GM12875 (cell line): Measurements from ENCODE around the gene SFXN5.

ENCODE experiments used
- H3K4me3 ChIP-seq: one replicate; pipeline ENCODE4 v1.5.1; 2011; ENCODE audit warnings: low read depth, low read length, control low read depth
- TF ChIP-seq, protein P1 (sequence below): IDR thresholded peaks from 2 replicates; pipeline ENCODE4 v1.5.1; 2011; ENCODE audit warnings: low read depth, mild to moderate bottlenecking, control low read depth, inconsistent platforms, low read length, moderate library complexity, borderline replicate concordance; ENCODE audit not compliant: insufficient read depth

SFXN5 gene

DNA sequence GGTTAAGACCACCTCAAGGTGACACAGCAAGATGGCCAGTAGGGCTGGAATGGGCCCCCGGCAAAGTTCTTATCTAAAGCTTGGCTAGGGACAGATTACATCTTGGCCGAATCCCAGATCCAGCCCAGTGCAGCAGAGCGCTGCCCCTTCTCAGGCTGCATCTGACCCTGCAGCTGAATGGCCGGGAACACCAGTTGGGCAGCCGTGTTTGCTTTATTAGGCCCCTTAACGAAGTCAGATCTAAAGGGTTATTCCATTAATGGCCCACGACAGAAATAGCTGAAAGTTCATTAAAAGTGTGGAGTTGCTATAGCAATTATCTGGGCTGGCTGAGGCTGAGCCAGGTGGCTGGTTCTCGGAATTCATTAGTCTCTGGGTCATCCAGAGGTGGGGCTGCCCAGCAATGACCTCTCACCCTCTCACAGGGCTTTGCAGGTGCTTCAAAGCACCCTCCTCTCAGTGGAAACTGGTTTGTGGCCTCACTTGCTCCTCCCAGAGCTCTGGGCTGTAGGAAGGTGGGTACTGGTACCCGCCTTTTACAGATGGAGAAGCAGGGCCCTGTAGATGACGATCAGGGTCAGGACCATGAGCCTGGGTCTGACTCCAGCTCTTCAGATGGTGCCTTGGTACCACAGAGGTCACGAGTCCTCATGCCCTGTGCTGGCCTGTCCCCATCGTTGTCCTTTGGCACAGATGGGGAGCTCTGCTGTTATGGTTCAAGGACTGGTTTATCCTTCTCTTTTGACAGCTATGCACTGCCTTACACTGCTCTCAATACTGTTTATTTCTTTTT is 85.4 kb downstream of the SFXN5 start:
- TF ChIP-seq, protein P1, sequence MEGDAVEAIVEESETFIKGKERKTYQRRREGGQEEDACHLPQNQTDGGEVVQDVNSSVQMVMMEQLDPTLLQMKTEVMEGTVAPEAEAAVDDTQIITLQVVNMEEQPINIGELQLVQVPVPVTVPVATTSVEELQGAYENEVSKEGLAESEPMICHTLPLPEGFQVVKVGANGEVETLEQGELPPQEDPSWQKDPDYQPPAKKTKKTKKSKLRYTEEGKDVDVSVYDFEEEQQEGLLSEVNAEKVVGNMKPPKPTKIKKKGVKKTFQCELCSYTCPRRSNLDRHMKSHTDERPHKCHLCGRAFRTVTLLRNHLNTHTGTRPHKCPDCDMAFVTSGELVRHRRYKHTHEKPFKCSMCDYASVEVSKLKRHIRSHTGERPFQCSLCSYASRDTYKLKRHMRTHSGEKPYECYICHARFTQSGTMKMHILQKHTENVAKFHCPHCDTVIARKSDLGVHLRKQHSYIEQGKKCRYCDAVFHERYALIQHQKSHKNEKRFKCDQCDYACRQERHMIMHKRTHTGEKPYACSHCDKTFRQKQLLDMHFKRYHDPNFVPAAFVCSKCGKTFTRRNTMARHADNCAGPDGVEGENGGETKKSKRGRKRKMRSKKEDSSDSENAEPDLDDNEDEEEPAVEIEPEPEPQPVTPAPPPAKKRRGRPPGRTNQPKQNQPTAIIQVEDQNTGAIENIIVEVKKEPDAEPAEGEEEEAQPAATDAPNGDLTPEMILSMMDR: no peak
- H3K4me3 ChIP-seq: no peak overlapping the region

DNA sequence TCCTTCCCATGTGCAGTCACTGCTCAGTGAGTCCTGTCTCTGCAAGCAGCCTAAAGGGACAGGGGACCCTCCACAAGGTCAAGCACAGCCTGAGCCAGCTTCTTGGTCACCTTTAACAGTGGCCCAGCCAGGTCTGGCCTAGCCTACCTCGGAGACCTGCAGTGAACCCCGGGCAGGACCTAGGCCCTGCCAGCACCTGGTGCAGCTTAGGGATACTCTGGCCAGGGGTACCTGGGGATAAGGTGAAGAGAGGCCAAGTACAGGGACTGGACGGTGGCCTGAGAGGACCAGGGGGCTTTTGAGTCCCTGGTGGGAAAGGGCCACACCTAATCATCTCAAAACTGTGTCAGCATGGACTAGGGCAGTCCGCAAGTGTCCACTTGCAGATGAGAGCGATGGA is 86.4 kb downstream of the SFXN5 start:
- TF ChIP-seq, protein P1: no peak
- no peak overlapping the region for H3K4me3 ChIP-seq

DNA sequence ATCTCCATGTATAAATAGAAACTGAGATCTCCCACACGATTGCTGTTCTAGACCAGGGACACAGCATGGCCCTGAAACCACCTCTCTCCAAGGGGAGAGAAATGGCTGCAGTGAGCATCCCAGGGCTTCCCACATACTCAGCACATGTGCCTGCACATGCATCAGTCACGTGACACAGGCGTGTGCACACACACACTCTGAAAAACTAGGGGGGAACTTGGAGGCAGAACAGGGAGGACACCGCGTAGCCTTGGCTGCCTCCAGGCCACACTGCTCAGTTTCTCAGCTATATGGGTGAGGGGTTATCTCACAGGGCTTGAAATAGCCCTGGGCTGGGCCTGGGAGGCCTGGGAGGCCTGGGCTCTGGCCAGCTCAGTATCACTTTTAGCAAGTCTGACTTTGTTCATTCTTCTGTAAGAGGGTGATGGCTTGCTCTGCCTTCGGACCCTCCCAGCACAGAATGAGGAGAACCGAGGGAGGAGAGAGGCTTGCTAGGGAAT is 87.3 kb downstream of the SFXN5 start:
- no peak overlapping the region for H3K4me3 ChIP-seq
- TF ChIP-seq, protein P1: no peak

DNA sequence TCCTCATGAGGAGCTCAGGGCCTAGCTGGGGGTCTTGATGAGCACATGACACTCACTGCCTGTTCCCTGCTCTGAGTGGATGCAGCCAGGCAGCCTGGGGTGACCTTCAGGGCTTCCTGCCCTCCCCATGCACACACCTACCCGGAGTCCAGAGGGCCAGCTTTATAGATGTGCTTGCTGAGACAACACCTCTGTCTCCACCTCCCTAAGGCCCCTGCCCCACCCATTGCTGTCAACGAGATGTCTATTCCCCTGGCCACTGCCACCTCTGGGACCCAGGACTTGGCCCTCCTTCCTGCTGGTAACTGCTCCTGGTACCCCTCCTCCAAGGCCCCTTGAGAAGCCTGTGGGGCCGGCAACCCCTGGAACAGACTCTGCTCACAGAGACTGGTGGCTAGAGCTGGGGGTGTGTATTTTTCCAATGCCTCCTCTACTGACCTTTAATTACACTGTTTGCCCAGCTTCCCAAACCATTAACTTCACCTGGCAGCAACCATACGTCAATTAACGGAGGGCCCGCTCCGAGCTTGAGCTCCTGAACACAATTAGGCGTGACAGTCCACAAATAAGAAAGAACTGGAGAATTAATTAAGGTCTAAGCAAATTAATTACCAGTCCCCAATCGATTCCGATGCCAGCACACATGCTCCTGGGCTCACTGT is 87.9 kb downstream of the SFXN5 start:
- TF ChIP-seq, protein P1: no peak
- no peak overlapping the region for H3K4me3 ChIP-seq

DNA sequence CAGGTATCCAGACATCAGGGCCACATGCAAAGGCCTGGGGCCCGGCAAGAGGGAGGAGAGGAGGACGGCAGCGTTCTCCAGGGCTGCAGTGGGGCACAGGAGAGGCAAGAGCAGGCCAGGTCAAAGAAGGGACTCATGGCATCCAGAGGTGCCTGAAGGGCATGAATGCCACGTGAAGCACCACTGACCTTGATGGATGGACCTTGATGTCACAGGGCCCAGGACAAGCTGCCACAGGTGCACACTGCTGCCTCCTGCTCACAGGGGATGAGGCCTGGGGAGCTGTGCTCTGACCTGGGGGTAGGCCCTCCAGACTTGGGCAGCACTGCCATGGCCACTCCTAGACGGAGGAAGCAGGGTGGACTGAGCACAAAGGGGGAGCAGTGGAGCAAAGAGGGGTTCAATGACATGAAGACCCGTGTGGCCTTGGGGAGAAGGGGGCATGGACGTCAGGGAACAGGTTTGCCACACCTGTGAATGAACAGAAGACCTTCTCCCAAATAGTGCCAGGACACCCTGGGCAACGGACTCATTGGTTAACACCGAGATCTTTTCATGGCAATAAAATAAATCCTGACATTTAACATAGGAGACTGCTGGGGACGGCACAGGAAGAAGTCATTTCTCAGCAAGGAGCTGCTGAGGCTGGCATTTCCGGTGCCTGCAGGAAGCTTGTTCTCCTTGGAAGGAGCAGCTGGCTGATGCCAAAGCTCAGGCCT is 88.6 kb downstream of the SFXN5 start:
- TF ChIP-seq, protein P1: no peak
- no peak overlapping the region for H3K4me3 ChIP-seq

DNA sequence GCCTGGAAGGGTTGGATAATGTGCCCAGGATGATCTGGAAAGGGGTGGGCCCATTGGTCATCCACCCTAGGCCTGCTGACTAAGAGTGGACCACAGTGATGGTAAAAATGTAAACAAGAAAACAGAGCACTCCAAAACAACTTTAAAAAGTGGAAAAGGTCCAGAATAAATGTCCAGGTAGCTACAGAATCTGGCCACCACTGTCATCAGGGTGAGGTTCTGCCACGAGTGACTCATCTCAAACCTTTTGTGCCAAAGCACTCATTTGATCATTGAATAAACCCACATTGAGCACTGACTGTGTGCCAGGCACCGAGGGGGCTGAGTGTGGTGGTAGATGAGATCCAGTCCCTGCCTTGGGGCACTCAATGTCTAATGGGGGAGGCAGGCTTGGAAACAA is 89.3 kb downstream of the SFXN5 start:
- H3K4me3 ChIP-seq: no peak overlapping the region
- TF ChIP-seq, protein P1: no peak
